ENCODE measurements around the gene S100A12.

S100A12 gene

GRCh38 chr1:153342178-153342577 lies 33.2 kb downstream of the S100A12 start:
- Histone ChIP-seq H3K9me3 (ENCODE audit: control insufficient read depth, insufficient read depth, low read length) (no peaks in the 10 kb centered on the region), H3K36me3 (ENCODE audit: control insufficient read depth, insufficient read depth, low read length) (no peaks in the 10 kb centered on the region), H3K4me3 (ENCODE audit: low read length) (no peak overlapping the region), H3K27me3 (ENCODE audit: control insufficient read depth, insufficient read depth, low read length) (no peaks in the 10 kb centered on the region), H3K4me1 (ENCODE audit: control insufficient read depth, insufficient read depth, low read length) (no peaks in the 10 kb centered on the region), H3K27ac (ENCODE audit: low read length) (no peak overlapping the region)
- no CpG with 5 or more reads among the region's 3 CpGs for WGBS (ENCODE audit: insufficient coverage, insufficient read length)
- no peak for DNase-seq (ENCODE audit: low read depth, low spot score)

DNA sequence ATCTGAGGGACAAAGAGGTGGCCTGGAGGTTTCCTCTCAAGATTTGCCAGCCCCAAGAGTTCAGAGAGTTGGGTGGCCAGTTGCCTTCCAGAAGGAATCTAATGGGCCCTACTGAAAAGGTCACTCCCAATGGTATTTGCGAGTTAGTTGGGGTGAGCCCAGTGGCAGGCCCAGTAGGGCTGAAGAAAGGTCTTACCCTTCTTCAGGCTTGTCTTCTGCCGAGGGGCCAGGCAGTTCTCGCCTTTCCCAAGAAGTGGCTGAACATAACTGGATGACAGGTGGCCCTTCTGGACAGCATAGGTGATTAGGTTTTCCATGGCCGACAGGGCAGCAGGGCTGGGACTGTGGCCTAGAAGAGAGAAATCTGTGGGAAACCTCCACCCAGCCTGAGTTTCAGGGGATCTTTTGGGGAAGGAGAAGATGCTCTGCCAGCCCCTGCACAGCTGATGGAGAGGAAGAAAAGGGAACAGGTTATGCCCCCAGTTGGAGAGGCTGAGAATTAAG lies 33.9 kb downstream of the S100A12 start:
- no peak for DNase-seq (ENCODE audit: low read depth, low spot score)
- H3K36me3 ChIP-seq (ENCODE audit: control insufficient read depth, insufficient read depth, low read length), result no peaks in the 10 kb centered on the region
- no peak overlapping the region for H3K4me3 ChIP-seq (ENCODE audit: low read length)
- no peaks in the 10 kb centered on the region for H3K27me3 ChIP-seq (ENCODE audit: control insufficient read depth, insufficient read depth, low read length)
- WGBS (ENCODE audit: insufficient coverage, insufficient read length), result no CpG with 5 or more reads among the region's 4 CpGs
- no peaks in the 10 kb centered on the region for H3K9me3 ChIP-seq (ENCODE audit: control insufficient read depth, insufficient read depth, low read length)
- no peak overlapping the region for H3K27ac ChIP-seq (ENCODE audit: low read length)
- no peaks in the 10 kb centered on the region for H3K4me1 ChIP-seq (ENCODE audit: control insufficient read depth, insufficient read depth, low read length)

GRCh38 chr1:153340356-153340755 lies 35.1 kb downstream of the S100A12 start:
- no peak for DNase-seq (ENCODE audit: low read depth, low spot score)
- Histone ChIP-seq H3K4me1 (ENCODE audit: control insufficient read depth, insufficient read depth, low read length) (no peaks in the 10 kb centered on the region), H3K4me3 (ENCODE audit: low read length) (no peak overlapping the region), H3K9me3 (ENCODE audit: control insufficient read depth, insufficient read depth, low read length) (no peaks in the 10 kb centered on the region), H3K36me3 (ENCODE audit: control insufficient read depth, insufficient read depth, low read length) (no peaks in the 10 kb centered on the region), H3K27ac (ENCODE audit: low read length) (no peak overlapping the region), H3K27me3 (ENCODE audit: control insufficient read depth, insufficient read depth, low read length) (no peaks in the 10 kb centered on the region)
- no CpG with 5 or more reads among the region's 10 CpGs for WGBS (ENCODE audit: insufficient coverage, insufficient read length)

DNA sequence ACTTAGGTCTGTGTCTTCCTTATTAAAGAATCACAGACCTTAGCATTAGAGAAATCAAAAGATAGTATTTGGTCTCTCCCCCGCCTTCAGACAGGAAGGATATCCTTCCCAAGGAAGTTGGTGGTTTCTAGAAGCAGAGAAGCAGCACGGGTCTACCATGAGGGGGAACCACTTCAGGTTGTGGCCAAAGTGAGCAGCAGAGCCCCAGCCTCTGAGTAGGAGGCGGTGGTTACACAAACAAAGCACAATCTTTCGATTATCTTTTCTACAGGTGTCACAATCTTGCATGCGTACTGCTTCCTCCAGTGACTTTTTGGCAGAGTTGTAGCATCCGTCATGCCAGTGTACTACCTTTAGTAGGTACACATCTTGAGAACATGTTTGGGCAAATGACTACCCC lies 35.6 kb downstream of the S100A12 start:
- no peaks in the 10 kb centered on the region for H3K9me3 ChIP-seq (ENCODE audit: control insufficient read depth, insufficient read depth, low read length)
- no peaks in the 10 kb centered on the region for H3K36me3 ChIP-seq (ENCODE audit: control insufficient read depth, insufficient read depth, low read length)
- no CpG with 5 or more reads among the region's 6 CpGs for WGBS (ENCODE audit: insufficient coverage, insufficient read length)
- H3K4me3 ChIP-seq (ENCODE audit: low read length), result no peak overlapping the region
- no peak for DNase-seq (ENCODE audit: low read depth, low spot score)
- no peaks in the 10 kb centered on the region for H3K27me3 ChIP-seq (ENCODE audit: control insufficient read depth, insufficient read depth, low read length)
- H3K27ac ChIP-seq (ENCODE audit: low read length), result no peak overlapping the region
- no peaks in the 10 kb centered on the region for H3K4me1 ChIP-seq (ENCODE audit: control insufficient read depth, insufficient read depth, low read length)

DNA sequence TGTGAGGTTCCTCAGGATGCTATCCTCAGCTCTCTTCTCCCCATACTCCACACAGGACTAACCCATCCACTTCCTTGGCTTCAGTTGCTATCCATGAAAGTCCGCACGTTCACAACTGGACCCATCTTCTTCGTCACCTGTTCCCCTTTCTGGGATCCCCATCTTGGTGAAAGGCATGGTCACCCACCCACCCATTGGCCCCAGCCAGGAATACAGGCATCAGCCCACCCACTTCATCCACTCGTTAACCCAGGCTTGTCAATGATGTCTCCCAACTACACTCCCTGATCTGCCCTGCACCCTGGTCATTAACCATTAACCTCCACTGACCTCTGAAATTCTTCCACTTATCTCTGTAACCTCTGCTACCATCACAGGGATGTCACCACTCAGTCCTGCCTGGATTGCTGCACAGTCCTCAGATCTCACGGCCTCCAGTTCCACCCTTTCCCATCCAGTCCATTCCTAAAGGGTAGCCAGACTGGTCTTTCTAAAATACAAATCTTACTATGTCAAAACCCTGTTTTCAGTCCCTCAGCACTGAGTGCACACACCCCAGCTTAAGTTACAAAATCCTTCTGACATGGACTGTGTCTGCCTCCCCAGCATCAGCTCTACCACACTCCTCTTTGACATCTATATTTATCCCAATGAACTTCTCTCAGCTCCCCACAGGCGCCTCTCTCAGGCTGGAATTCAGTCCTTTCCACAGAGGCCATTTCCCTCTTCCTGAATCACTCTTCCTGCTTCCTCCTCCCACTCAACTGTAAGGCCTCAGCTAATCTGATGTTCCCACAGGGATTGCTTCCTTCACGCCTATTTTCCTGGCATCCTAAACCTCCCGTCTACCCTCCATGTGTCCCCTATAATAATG lies 37.2 kb downstream of the S100A12 start:
- no peak for DNase-seq (ENCODE audit: low read depth, low spot score)
- no peaks in the 10 kb centered on the region for H3K36me3 ChIP-seq (ENCODE audit: control insufficient read depth, insufficient read depth, low read length)
- no peaks in the 10 kb centered on the region for H3K27me3 ChIP-seq (ENCODE audit: control insufficient read depth, insufficient read depth, low read length)
- H3K27ac ChIP-seq (ENCODE audit: low read length), result no peak overlapping the region
- no CpG with 5 or more reads among the region's 8 CpGs for WGBS (ENCODE audit: insufficient coverage, insufficient read length)
- no peak overlapping the region for H3K4me3 ChIP-seq (ENCODE audit: low read length)
- H3K4me1 ChIP-seq (ENCODE audit: control insufficient read depth, insufficient read depth, low read length), result no peaks in the 10 kb centered on the region
- no peaks in the 10 kb centered on the region for H3K9me3 ChIP-seq (ENCODE audit: control insufficient read depth, insufficient read depth, low read length)

- Histone ChIP-seq H3K9me3 (ENCODE audit: control insufficient read depth, insufficient read depth, low read length) (no peaks in the 10 kb centered on the region), H3K27me3 (ENCODE audit: control insufficient read depth, insufficient read depth, low read length) (no peaks in the 10 kb centered on the region), H3K4me1 (ENCODE audit: control insufficient read depth, insufficient read depth, low read length) (no peaks in the 10 kb centered on the region), H3K27ac (ENCODE audit: low read length) (no peak overlapping the region), H3K4me3 (ENCODE audit: low read length) (no peak overlapping the region), H3K36me3 (ENCODE audit: control insufficient read depth, insufficient read depth, low read length) (no peaks in the 10 kb centered on the region)
- DNase-seq (ENCODE audit: low read depth, low spot score), result no peak
Measured at GRCh38 chr1:153336650-153337049, 38.8 kb downstream of the S100A12 start.

GRCh38 chr1:153333902-153334301 lies 41.5 kb downstream of the S100A12 start:
- Histone ChIP-seq H3K4me3 (ENCODE audit: low read length) (no peak overlapping the region), H3K9me3 (ENCODE audit: control insufficient read depth, insufficient read depth, low read length) (no peaks in the 10 kb centered on the region), H3K27me3 (ENCODE audit: control insufficient read depth, insufficient read depth, low read length) (no peaks in the 10 kb centered on the region), H3K27ac (ENCODE audit: low read length) (no peak overlapping the region), H3K36me3 (ENCODE audit: control insufficient read depth, insufficient read depth, low read length) (no peaks in the 10 kb centered on the region), H3K4me1 (ENCODE audit: control insufficient read depth, insufficient read depth, low read length) (no peaks in the 10 kb centered on the region)
- no CpG with 5 or more reads among the region's 1 CpG for WGBS (ENCODE audit: insufficient coverage, insufficient read length)
- DNase-seq (ENCODE audit: low read depth, low spot score), result no peak

GRCh38 chr1:153324912-153325311 lies 50.5 kb downstream of the S100A12 start:
- no peak for DNase-seq (ENCODE audit: low read depth, low spot score)
- no peaks in the 10 kb centered on the region for H3K27me3 ChIP-seq (ENCODE audit: control insufficient read depth, insufficient read depth, low read length)
- no peaks in the 10 kb centered on the region for H3K4me1 ChIP-seq (ENCODE audit: control insufficient read depth, insufficient read depth, low read length)
- H3K4me3 ChIP-seq (ENCODE audit: low read length), result no peak overlapping the region
- no peaks in the 10 kb centered on the region for H3K9me3 ChIP-seq (ENCODE audit: control insufficient read depth, insufficient read depth, low read length)
- no peaks in the 10 kb centered on the region for H3K36me3 ChIP-seq (ENCODE audit: control insufficient read depth, insufficient read depth, low read length)
- no peak overlapping the region for H3K27ac ChIP-seq (ENCODE audit: low read length)

Measured in iPS DF 6.9 (cell line).